HepG2 (cell line): ENCODE results near the gene DNALI1.

Source experiments
- BCL6 ChIP-seq: IDR thresholded peaks from 2 replicates; pipeline ENCODE4 v1.6.1; 2016; ENCODE audit warnings: missing genetic modification reagents, missing compliant biosample characterization
- CBFB ChIP-seq: sonication (generic); formaldehyde crosslinking; IDR thresholded peaks from 2 replicates; pipeline ENCODE4 v1.4.0; 2020; ENCODE audit warnings: missing genetic modification reagents
- CTCF ChIP-seq: sonication (generic); formaldehyde crosslinking; IDR thresholded peaks from 2 replicates; pipeline ENCODE4 v1.5.0; 2020; ENCODE audit warnings: mild to moderate bottlenecking, missing genetic modification reagents, moderate library complexity
- RAD51 ChIP-seq: fragments of 450-650 bp; IDR thresholded peaks from 2 replicates; pipeline ENCODE4 v1.6.1; 2016; ENCODE audit warnings: borderline replicate concordance
- RFX5 ChIP-seq: IDR thresholded peaks from 2 replicates; pipeline ENCODE4 v1.6.1; 2011; ENCODE audit warnings: low read depth, low read length, improper control_type of control experiment
- SNAI1 ChIP-seq: sonication (generic); formaldehyde crosslinking; IDR thresholded peaks from 2 replicates; pipeline ENCODE4 v1.5.0; 2020; ENCODE audit warnings: mild to moderate bottlenecking, missing genetic modification reagents, borderline replicate concordance
- SRY ChIP-seq: sonication (generic); formaldehyde crosslinking; IDR thresholded peaks from 2 replicates; pipeline ENCODE4 v1.8.0; 2022; ENCODE audit warnings: mild to moderate bottlenecking, missing genetic modification reagents
- TFDP2 ChIP-seq: sonication (generic); formaldehyde crosslinking; IDR thresholded peaks from 2 replicates; pipeline ENCODE4 v1.4.0; 2020; ENCODE audit warnings: missing genetic modification reagents

GRCh38 chr1:37574834-37575480, 18.2 kb downstream of the DNALI1 start:
- TF ChIP-seq RFX5 (no peak), CTCF (CRISPR knock-in tag) (no peak), CBFB (CRISPR knock-in tag) (no peak), RAD51 (no peak), SNAI1 (CRISPR knock-in tag) (no peak), TFDP2 (CRISPR knock-in tag) (no peak), SRY (CRISPR knock-in tag) (no peak), BCL6 (CRISPR knock-in tag) (no peak)
